Activated naive CD8-positive, alpha-beta T cell treated with anti-CD3 and anti-CD28 coated beads for 36 hours (primary cell): Measurements from ENCODE around the gene SNX18. TPM values are rescaled to one million over a fixed set of nuclear protein-coding genes. Genes with fewer than 3 reads are reported as not detected.

Experiments
- DNase-seq: peaks from one replicate; pipeline ENCODE4 v3.0.0; 2021
- H3K27ac Mint-ChIP-seq: one replicate; pipeline ENCODE4 v1.8.0; 2022; ENCODE audit warnings: mild to moderate bottlenecking, moderate library complexity, mixed read lengths
- H3K27me3 Mint-ChIP-seq: one replicate; pipeline ENCODE4 v1.8.0; 2022; ENCODE audit warnings: mild to moderate bottlenecking, mixed read lengths
- H3K36me3 Mint-ChIP-seq: one replicate; pipeline ENCODE4 v1.8.0; 2021; ENCODE audit warnings: mild to moderate bottlenecking, mixed read lengths
- H3K4me1 Mint-ChIP-seq: one replicate; pipeline ENCODE4 v1.8.0; 2021; ENCODE audit warnings: mixed read lengths
- H3K4me3 Mint-ChIP-seq: one replicate; pipeline ENCODE4 v1.8.0; 2022; ENCODE audit warnings: mild to moderate bottlenecking, moderate library complexity, mixed read lengths
- H3K9me3 Mint-ChIP-seq: one replicate; pipeline ENCODE4 v1.8.0; 2022; ENCODE audit warnings: mixed read lengths
- total RNA-seq, 2 experiments: library from RNA; stranded (reverse); gene quantifications; one replicate each; pipeline ENCODE4 v1.2.3, GENCODE V29; 2021

Gene SNX18
- total RNA-seq, 2 experiments from 2014 or later: 7.4 to 7.6 TPM

- DNase-seq: no peak
- no peaks in the 10 kb centered on the region for H3K9me3 Mint-ChIP-seq
- H3K4me3 Mint-ChIP-seq: no peak overlapping the region
- no peak overlapping the region for H3K27ac Mint-ChIP-seq
- H3K4me1 Mint-ChIP-seq: peaks cover 6% of the 10 kb centered on the region
- H3K27me3 Mint-ChIP-seq: no peaks in the 10 kb centered on the region
- H3K36me3 Mint-ChIP-seq: no peaks in the 10 kb centered on the region
These were observed 60.0 kb downstream of the SNX18 start for GRCh38 chr5:54577528-54577927.

- no peaks in the 10 kb centered on the region for H3K9me3 Mint-ChIP-seq
- no peaks in the 10 kb centered on the region for H3K36me3 Mint-ChIP-seq
- H3K27me3 Mint-ChIP-seq: no peaks in the 10 kb centered on the region
- no peak overlapping the region for H3K27ac Mint-ChIP-seq
- no peak for DNase-seq
- no peak overlapping the region for H3K4me3 Mint-ChIP-seq
- H3K4me1 Mint-ChIP-seq: peaks cover 6% of the 10 kb centered on the region
These were observed 60.5 kb downstream of the SNX18 start for GRCh38 chr5:54577937-54578653.

DNA sequence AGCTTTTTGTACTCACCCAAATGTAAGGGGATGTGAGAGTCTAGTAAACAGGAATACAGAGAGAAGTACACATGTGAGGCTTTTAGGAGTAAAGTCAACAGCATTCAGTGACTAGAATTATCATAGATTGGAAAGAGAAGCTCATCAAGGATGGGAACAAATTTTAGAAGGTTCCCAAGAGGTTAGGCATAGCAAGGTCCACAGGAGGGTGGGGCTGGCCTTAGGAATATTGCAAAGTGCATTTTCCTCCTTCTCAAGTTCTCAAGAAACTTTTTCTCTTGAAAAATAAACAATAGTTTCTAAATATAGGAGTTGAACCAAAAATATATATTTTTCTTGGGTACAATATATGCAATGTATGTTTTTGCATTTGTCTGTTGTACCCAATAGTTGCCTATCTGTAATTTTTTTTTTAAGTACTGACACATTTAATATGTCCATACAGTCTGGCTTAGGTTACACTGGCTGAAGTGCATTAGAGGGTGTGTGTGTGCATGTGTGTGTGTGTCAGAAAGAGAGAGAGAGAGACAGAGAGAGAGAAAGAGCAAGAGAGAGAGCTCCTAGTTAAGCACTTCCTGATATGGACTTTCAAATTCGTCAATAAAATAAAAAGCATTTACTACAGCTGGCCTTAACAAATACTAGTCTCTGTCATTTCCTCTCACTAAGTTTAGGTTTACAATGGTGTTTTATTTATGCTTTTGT is 62.2 kb downstream of the SNX18 start:
- Mint-ChIP-seq H3K4me1 (peaks cover 1% of the 10 kb centered on the region), H3K27me3 (no peaks in the 10 kb centered on the region), H3K4me3 (no peak overlapping the region), H3K36me3 (no peaks in the 10 kb centered on the region), H3K27ac (no peak overlapping the region), H3K9me3 (no peaks in the 10 kb centered on the region)
- no peak for DNase-seq

DNA sequence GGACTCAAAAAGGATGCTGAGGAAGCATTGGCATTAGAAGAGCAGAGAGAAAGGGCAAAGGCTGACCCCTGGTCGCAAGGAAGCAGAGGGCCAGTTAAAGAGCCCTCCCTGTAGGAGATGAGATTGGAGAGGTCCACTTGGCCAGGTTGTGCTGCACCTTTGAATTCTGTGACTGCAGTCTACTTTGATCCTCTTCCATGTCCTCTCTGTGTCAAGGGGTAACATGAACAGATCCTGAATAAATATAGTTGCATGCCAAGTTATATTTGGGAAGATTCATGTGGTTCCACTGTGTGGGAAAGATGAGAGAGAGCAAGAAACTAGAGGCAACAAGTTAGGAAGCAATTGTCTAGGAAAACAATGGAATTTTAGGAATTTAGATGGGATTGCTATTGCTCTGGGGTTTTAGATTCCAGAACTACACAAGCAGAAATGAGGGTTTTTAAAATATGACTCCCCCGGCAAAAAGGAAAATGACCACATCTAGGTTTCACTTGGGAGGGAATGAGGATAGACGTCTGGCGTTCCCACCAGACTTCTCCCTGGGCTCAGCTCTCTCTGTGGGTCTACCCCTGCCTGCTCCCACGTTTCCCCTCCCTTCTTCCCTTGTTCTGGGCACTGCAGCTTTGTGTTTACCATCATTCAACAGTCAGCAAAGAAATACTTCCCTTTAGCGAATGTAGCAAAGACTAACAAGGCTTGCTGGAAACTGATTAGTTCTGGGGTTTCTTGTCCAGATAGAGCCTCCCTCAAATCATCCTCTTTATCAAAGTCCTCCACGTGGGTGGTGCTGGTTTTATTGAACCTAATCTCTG is 63.6 kb downstream of the SNX18 start:
- H3K36me3 Mint-ChIP-seq: no peaks in the 10 kb centered on the region
- H3K27me3 Mint-ChIP-seq: no peaks in the 10 kb centered on the region
- no peak overlapping the region for H3K27ac Mint-ChIP-seq
- no peak overlapping the region for H3K4me3 Mint-ChIP-seq
- no peaks in the 10 kb centered on the region for H3K4me1 Mint-ChIP-seq
- peaks cover 2% of the 10 kb centered on the region for H3K9me3 Mint-ChIP-seq
- no peak for DNase-seq

DNA sequence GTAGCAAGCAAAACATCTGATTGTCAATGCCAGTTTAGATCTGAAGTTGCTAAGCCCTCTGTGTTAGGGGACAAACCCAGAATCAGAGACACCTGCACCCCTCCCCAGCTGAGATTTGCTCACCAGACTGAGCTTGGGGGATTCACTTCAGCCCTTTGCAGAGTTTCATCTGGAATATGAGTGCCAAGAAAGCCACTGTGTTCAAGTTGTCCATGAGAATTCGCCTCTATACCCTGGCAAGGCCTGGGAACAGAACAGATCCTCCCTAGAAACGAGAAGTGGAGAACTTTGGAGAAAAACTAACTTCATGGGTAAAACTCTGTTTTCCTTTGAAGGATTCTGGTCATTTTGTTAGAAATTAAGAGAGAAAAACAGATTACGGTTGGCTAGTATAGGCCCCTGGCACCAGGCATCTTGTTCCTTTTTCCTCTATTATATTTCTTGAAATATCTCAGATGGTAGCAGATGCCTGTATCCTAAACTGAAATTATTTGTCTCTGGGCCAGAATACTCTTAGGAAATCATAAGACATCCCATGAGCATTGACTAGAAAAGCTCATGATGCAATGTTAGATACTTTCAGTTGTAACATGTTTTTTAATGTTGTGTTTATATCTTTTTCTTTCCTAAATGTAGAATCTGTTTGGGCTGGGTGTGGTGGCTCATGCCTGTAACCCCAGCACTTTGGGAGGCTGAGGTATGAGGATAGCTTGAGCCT is 64.4 kb downstream of the SNX18 start:
- no peak overlapping the region for H3K4me3 Mint-ChIP-seq
- H3K27ac Mint-ChIP-seq: no peak overlapping the region
- H3K4me1 Mint-ChIP-seq: no peaks in the 10 kb centered on the region
- peaks cover 6% of the 10 kb centered on the region for H3K9me3 Mint-ChIP-seq
- H3K36me3 Mint-ChIP-seq: no peaks in the 10 kb centered on the region
- DNase-seq: no peak
- H3K27me3 Mint-ChIP-seq: no peaks in the 10 kb centered on the region

DNA sequence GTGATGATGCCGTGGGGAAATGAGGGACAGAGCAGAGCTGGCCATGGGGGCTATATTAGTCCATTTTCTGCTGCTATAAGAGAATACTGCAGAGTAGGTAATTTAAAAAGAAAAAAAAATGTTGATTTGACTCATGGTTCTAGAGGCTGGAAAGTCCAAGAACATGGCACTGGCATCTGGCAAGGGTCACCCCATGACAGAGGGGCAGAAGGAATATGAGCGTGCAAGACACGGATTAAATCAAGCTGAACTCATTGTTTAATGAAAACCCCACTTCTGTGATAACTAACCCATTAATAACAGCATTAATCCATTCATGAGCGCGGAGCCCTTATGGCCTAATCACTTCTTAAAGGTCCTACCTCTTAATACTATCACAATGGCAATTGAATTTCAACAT is 68.8 kb downstream of the SNX18 start:
- Mint-ChIP-seq H3K27me3 (no peaks in the 10 kb centered on the region), H3K4me3 (no peak overlapping the region), H3K36me3 (no peaks in the 10 kb centered on the region), H3K27ac (no peak overlapping the region), H3K4me1 (peaks cover 2% of the 10 kb centered on the region), H3K9me3 (peaks cover 6% of the 10 kb centered on the region)
- DNase-seq: no peak

GRCh38 chr5:54589786-54590185 is 72.2 kb downstream of the SNX18 start:
- H3K27me3 Mint-ChIP-seq: no peaks in the 10 kb centered on the region
- H3K27ac Mint-ChIP-seq: no peak overlapping the region
- H3K36me3 Mint-ChIP-seq: no peaks in the 10 kb centered on the region
- H3K9me3 Mint-ChIP-seq: peaks cover 6% of the 10 kb centered on the region
- H3K4me1 Mint-ChIP-seq: peaks cover 2% of the 10 kb centered on the region
- no peak for DNase-seq
- H3K4me3 Mint-ChIP-seq: no peak overlapping the region

- H3K27ac Mint-ChIP-seq: no peak overlapping the region
- no peak overlapping the region for H3K4me3 Mint-ChIP-seq
- peaks cover 2% of the 10 kb centered on the region for H3K4me1 Mint-ChIP-seq
- no peaks in the 10 kb centered on the region for H3K36me3 Mint-ChIP-seq
- no peak for DNase-seq
- peaks cover 4% of the 10 kb centered on the region for H3K9me3 Mint-ChIP-seq
- no peaks in the 10 kb centered on the region for H3K27me3 Mint-ChIP-seq
These were observed 73.3 kb downstream of the SNX18 start for GRCh38 chr5:54590824-54591223.

DNA sequence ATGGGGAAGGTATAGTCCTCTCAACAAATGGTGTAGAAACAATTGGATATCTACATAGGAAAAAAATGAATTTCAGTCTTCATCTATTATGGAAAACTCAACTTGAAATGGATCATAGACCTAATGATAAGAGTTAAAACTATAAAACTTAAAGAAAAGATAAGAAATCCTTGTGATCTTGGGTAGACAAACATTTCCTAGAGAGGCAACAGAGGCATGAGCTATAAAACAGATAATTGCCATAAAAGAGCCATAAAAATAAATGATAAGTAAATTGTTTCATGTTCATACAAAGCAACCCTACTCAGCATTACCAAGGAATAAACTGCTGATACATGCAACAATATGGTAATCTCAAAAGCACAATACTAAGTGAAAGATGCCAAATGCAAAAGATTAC is 76.2 kb downstream of the SNX18 start:
- no peak overlapping the region for H3K27ac Mint-ChIP-seq

DNA sequence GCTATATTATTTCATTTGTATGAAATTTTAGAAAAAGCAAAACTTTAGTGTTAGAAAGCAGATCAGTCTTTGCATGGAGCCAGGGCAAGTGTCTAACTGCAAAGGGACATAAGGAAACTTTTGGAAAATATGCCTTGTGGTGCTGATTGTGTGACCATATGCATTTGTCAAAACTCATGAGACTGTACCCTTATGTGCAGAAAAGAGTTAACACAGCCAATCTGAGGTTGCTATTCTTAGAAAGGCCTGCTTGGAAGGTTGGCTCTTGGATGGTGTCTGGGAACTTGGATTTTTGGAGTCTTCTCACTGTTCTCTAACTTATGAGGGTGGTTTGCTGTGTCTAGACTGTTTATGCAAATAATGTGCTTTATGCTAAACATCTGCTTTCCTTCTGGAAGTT is 76.6 kb downstream of the SNX18 start:
- peaks cover 18% of the 10 kb centered on the region for H3K9me3 Mint-ChIP-seq
- DNase-seq: no peak
- H3K36me3 Mint-ChIP-seq: peaks cover 15% of the 10 kb centered on the region
- H3K4me1 Mint-ChIP-seq: no peaks in the 10 kb centered on the region
- no peak overlapping the region for H3K4me3 Mint-ChIP-seq
- H3K27ac Mint-ChIP-seq: no peak overlapping the region
- H3K27me3 Mint-ChIP-seq: no peaks in the 10 kb centered on the region

More for the DNA sequence above, 76.2 kb downstream of the SNX18 start:
- Mint-ChIP-seq H3K36me3 (peaks cover 13% of the 10 kb centered on the region), H3K4me1 (peaks cover 2% of the 10 kb centered on the region), H3K9me3 (peaks cover 18% of the 10 kb centered on the region), H3K27me3 (no peaks in the 10 kb centered on the region), H3K4me3 (no peak overlapping the region)
- DNase-seq: no peak

GRCh38 chr5:54595721-54596120 is 78.2 kb downstream of the SNX18 start:
- Mint-ChIP-seq H3K27me3 (no peaks in the 10 kb centered on the region), H3K4me1 (no peaks in the 10 kb centered on the region), H3K36me3 (peaks cover 15% of the 10 kb centered on the region), H3K9me3 (peaks cover 18% of the 10 kb centered on the region), H3K4me3 (no peak overlapping the region), H3K27ac (no peak overlapping the region)
- DNase-seq: no peak

Other genes with a start within 250 kb of the SNX18 start
- gene ARL15, start 207.2 kb upstream of the SNX18 start, total RNA-seq: 1 to 10 TPM; 4.1 to 5.5 TPM
- not detected for gene HSPB3, start 62.1 kb upstream of the SNX18 start, total RNA-seq